Fibroblast of villous mesenchyme (primary cell): ENCODE results near the gene BTBD9. TPM values are rescaled to one million over a fixed set of nuclear protein-coding genes. Genes with fewer than 3 reads are reported as not detected.
"Not testable (repeated sequence)": the region's sequence is repeated elsewhere in the genome, so short reads cannot be mapped to it uniquely, and the experiment has no call there.

ENCODE experiments used
- DNase-seq: peaks from one replicate; pipeline ENCODE4 v3.0.0-alpha.2; 2010; ENCODE audit warnings: low read depth
- H3K4me3 ChIP-seq: 2 replicates; pipeline ENCODE4 v1.5.1; 2011; ENCODE audit warnings: low read depth, mild to moderate bottlenecking, low read length
- CTCF ChIP-seq: IDR thresholded peaks from 2 replicates; pipeline ENCODE4 v1.5.1; 2012; ENCODE audit warnings: low read depth, mild to moderate bottlenecking, low read length; ENCODE audit not compliant: insufficient read depth
- total RNA-seq: library from RNA; depleted of rRNA; stranded (reverse); fragments of >200 nt; gene quantifications from 2 replicates; pipeline ENCODE4 v1.2.3, GENCODE V29; 2012

Gene BTBD9
- total RNA-seq, 1 donor = 12.1 TPM

DNA sequence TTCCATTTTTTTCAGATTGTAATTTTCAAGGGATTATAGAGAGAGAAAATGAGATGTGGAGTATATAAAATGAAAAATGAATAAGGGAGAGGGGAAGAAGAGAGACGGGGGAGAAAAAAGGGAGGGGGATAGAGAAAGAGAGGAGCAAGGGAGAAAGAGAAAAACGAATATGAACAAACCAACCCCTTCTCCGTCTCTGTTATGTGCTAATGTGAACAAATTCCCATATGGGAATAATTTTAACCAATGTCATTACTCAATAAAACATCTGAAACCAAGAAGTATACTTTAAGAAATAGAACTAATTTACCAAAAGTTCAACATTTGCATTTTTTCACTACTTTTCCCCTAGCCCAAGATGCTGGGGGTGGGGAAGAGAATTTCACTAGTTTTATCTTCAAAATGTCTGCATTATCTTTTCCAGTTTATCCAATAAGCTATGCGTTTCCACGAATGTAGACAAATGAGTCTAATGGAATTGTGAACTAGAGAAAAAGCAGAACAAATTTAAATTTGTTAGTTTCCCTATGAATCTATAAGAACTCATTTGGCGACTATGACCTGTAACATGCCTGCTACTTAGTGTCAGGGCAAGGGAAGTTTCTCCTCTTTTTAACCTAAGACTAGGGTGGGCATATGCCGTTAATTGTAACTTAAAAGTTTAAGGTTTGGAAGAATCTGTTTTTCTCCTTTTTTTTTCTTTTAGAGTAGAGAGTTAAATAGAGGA lies 286.3 kb downstream of the BTBD9 start:
- TF ChIP-seq CTCF = no peak
- DNase-seq = no peak
- no peak overlapping the region for H3K4me3 ChIP-seq

DNA sequence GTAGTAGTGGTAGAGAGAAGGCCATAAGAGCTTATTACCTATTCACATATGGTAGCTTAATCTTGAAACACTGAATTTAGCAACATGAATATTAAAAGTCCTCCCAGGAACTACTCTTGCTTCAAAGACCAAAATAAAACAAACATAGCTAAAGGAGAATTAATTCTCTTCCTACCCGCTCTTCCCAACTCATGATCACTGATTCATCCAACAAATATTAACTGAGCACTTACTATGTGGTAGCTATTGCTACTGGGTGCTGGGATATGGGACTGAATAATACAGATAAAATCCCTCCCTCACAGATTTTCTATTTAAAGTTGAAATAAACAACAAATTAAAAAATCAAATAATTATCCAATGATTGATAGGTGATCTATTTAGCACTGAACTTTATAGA lies 287.1 kb downstream of the BTBD9 start:
- no peak for DNase-seq
- no peak for TF ChIP-seq CTCF
- H3K4me3 ChIP-seq = no peak overlapping the region

GRCh38 chr6:38350942-38351341 lies 288.8 kb downstream of the BTBD9 start:
- peak; percentile 51 for DNase-seq
- H3K4me3 ChIP-seq = no peak overlapping the region

GRCh38 chr6:38350220-38350619 lies 289.5 kb downstream of the BTBD9 start:
- H3K4me3 ChIP-seq = no peak overlapping the region
- no peak for DNase-seq
- no peak for TF ChIP-seq CTCF

More at GRCh38 chr6:38350942-38351341, 288.8 kb downstream of the BTBD9 start:
- TF ChIP-seq CTCF = no peak

- DNase-seq = peak; percentile 83
- no peak overlapping the region for H3K4me3 ChIP-seq
- no peak for TF ChIP-seq CTCF
These were observed 289.9 kb downstream of the BTBD9 start for GRCh38 chr6:38349795-38350194.

GRCh38 chr6:38349221-38349620 lies 290.5 kb downstream of the BTBD9 start:
- DNase-seq = no peak
- no peak overlapping the region for H3K4me3 ChIP-seq
- TF ChIP-seq CTCF = no peak

- H3K4me3 ChIP-seq = no peak overlapping the region
- DNase-seq = no peak
- TF ChIP-seq CTCF = no peak
These were observed 291.4 kb downstream of the BTBD9 start for GRCh38 chr6:38348371-38348770.

DNA sequence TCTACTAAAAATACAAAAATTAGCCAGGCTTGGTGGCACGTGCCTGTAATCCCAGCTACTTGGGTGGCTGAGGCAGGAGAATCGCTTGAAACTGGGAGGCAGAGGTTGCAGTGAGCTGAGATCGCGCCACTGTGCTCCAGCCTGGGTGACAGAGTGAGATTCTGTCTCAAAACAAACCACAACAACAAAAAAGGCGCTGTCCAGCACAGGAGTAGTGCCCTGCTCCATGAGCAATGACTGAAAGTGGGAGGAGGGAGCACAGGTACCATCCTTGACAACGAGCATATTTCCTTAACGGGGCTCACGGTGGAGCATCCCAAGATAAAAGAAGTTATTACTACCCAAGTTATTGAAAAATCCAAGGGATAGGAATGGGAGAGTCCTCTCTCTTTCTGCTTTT lies 291.9 kb downstream of the BTBD9 start:
- DNase-seq = not testable (repeated sequence)

More for the DNA sequence above, 291.9 kb downstream of the BTBD9 start:
- H3K4me3 ChIP-seq = not testable (repeated sequence)
